ENCODE data around the gene PTAR1. TPM values are rescaled to one million over a fixed set of nuclear protein-coding genes. Genes with fewer than 3 reads are reported as not detected.

PTAR1 gene
- total and polyA plus RNA-seq, 12 donors = 3.9 to 30.2 (median 23.6) TPM

DNA sequence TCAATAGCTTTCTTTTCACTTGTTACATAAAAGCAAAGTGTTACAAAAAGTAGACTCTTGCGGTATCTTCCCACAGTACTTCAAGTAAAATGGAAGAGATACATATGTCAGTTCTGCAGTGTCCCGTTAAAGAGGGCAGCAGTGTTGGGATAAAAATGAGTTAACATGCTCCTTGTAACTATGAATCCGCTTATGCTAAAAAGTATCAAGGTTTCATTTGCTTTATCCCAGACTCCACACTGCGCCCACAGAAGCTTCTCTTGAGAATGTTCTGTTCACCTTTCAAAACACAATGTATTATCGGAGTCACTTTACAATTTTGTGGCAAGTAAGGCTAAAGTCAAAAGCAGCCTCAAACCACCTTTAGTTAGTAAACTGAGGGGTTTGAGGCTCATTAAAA, 790 bp downstream of the PTAR1 start:
- no peaks in the 10 kb centered on the region for H3K36me3 ChIP-seq
- peak overlapping the region; percentile 86 to 99 (median 98) for H3K27ac ChIP-seq
- intact Hi-C loops (cut with DNase I) = loop anchor here in 5 of 10 donors (2.0 to 10.0 kb wide), 6 partner anchors 86 to 496 kb away; partner anchors contain the start of genes APBA1 (in 5 of the 5) and SMC5 (in 1 of the 5)
- H3K4me3 ChIP-seq = peak overlapping the region; percentile 72 to 97 (median 84)
- H3K9me3 ChIP-seq = no peaks in the 10 kb centered on the region
- 1% methylated on average over 5 of the region's 5 CpGs for WGBS, 2 donors
- peaks cover 0 to 45% (median 25%) of the 10 kb centered on the region in 9 donors for H3K4me1 ChIP-seq
- H3K27me3 ChIP-seq = no peaks in the 10 kb centered on the region
- ATAC-seq (peak in 2 of 8 donors; percentile 8 to 10), DNase-seq (no peak)
- TF ChIP-seq, protein P1, sequence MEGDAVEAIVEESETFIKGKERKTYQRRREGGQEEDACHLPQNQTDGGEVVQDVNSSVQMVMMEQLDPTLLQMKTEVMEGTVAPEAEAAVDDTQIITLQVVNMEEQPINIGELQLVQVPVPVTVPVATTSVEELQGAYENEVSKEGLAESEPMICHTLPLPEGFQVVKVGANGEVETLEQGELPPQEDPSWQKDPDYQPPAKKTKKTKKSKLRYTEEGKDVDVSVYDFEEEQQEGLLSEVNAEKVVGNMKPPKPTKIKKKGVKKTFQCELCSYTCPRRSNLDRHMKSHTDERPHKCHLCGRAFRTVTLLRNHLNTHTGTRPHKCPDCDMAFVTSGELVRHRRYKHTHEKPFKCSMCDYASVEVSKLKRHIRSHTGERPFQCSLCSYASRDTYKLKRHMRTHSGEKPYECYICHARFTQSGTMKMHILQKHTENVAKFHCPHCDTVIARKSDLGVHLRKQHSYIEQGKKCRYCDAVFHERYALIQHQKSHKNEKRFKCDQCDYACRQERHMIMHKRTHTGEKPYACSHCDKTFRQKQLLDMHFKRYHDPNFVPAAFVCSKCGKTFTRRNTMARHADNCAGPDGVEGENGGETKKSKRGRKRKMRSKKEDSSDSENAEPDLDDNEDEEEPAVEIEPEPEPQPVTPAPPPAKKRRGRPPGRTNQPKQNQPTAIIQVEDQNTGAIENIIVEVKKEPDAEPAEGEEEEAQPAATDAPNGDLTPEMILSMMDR (IDR thresholded peaks at IDR 0.05) = no peak

DNA sequence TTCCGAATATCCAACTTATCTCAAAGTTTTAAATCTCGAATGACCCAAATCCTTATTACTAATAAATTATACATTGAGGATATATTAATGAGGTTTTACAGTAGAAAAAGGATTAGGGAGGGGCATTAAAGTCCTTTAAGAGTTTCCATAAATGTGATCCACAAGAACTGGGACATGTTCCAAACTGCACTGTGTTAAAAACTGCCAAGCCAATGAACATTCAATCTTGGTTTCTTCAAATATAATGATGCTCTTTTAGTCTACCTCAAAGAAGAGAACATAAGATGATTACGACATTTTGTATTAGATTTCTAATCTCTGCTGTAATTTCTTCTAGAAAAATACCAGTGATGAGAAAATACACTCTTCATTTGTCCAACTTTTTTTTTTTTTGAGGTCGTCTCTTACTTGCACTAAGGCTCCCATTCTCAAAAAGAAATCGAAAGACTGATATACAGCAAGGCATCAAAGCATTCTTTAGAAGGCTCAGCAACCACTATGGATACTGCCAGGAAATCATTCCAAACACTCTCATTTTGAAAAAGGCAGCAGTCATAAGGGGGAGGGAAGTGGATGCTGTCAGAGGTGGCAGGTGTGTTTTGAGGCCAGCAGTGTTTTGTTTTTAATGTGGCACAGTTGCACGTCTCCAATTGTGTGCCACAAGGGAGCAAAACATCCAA, 1.7 kb downstream of the PTAR1 start:
- WGBS, 2 donors = 48 to 59% methylated on average over 6 of the region's 6 CpGs
- H3K27ac ChIP-seq = peak overlapping the region in 4 of 10 donors; percentile 96 to 98 (median 98)
- DNase-seq = no peak
- H3K9me3 ChIP-seq = no peaks in the 10 kb centered on the region
- intact Hi-C loops (cut with DNase I) = loop anchor here in 5 of 10 donors (2.0 to 10.0 kb wide), 6 partner anchors 85 to 497 kb away; partner anchors contain the start of genes APBA1 (in 5 of the 5) and SMC5 (in 1 of the 5)
- H3K27me3 ChIP-seq = no peaks in the 10 kb centered on the region
- TF ChIP-seq, protein P1 (IDR thresholded peaks at IDR 0.05) = no peak
- H3K4me3 ChIP-seq = peak overlapping the region in 8 of 10 donors; percentile 75 to 97 (median 84)
- H3K4me1 ChIP-seq = peaks cover 0 to 49% (median 31%) of the 10 kb centered on the region in 9 donors
- ATAC-seq = no peak
- H3K36me3 ChIP-seq = no peaks in the 10 kb centered on the region

DNA sequence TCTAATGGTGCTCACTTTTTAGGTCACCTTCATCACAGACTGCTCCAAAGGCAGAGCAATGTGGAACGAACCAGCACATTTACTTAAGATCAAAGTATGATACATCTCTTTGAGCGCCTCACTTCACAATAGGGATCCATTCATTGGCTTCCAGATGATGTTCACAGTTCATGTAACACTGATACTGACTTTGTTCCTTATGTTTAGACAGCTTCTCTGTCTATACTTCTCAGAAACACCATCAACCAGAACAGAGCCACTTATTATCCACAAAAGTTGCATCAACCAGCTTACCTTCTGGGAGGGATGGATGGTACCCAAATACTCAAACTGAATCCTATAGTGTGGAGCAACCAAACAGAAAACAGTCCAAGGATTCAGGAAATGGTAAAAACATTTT, 4.6 kb downstream of the PTAR1 start:
- Histone ChIP-seq H3K4me1 (peaks cover 0 to 46% (median 32%) of the 10 kb centered on the region in 9 donors), H3K9me3 (no peaks in the 10 kb centered on the region), H3K27me3 (no peaks in the 10 kb centered on the region), H3K27ac (no peak overlapping the region), H3K36me3 (peaks cover 0 to 7% (median 0%) of the 10 kb centered on the region in 9 donors), H3K4me3 (no peak overlapping the region)
- no peak for ATAC-seq
- TF ChIP-seq, protein P1 (IDR thresholded peaks at IDR 0.05) = no peak
- DNase-seq = no peak
- 80 to 84% methylated on average over 2 of the region's 2 CpGs for WGBS, 2 donors
- intact Hi-C loops (cut with DNase I) = loop anchor here in 4 of 10 donors (5.0 to 10.0 kb wide), 5 partner anchors 83 to 500 kb away; partner anchors contain the start of genes APBA1 (in 3 of the 4) and SMC5 (in 1 of the 4)

DNA sequence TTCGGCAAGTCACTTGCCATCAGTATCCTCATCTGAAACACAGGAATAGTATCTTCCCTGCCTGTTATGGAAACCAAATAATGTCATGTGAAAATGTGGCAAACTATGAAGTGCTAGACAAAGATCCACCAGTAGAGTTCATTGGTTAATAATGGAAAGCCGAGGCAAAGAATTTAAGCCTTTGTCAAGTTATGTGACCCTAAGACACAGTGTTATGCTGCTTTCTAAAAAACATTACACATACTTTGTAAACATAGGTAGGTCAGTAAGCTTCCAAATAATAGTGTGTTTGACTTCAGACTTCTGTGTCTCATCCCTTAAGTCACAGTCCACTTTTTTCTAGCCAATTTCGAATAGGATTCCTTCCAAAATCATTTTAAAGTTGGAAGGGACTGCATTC, 6.0 kb downstream of the PTAR1 start:
- Histone ChIP-seq H3K36me3 (peaks cover 0 to 21% (median 0%) of the 10 kb centered on the region in 9 donors), H3K27ac (no peak overlapping the region), H3K4me3 (no peak overlapping the region), H3K4me1 (peaks cover 0 to 45% (median 30%) of the 10 kb centered on the region in 9 donors), H3K27me3 (no peaks in the 10 kb centered on the region), H3K9me3 (no peaks in the 10 kb centered on the region)
- WGBS, 2 donors = 89 to 91% methylated on average over 3 of the region's 3 CpGs
- no peak for DNase-seq
- no peak for ATAC-seq
- intact Hi-C loops (cut with DNase I) = loop anchor here in 3 of 10 donors (10.0 kb wide), 4 partner anchors 121 to 501 kb away; partner anchors contain the start of gene SMC5 (in 1 of the 3)
- TF ChIP-seq, protein P1 (IDR thresholded peaks at IDR 0.05) = no peak

Measured in heart right ventricle (tissue), 16 donors.